ENCODE results near the gene PLA2G12A. TPM values are rescaled to one million over a fixed set of nuclear protein-coding genes. Genes with fewer than 3 reads are reported as not detected.

Gene PLA2G12A
- total RNA-seq, 1 experiment from 2014 or later: 47.3 TPM

DNA sequence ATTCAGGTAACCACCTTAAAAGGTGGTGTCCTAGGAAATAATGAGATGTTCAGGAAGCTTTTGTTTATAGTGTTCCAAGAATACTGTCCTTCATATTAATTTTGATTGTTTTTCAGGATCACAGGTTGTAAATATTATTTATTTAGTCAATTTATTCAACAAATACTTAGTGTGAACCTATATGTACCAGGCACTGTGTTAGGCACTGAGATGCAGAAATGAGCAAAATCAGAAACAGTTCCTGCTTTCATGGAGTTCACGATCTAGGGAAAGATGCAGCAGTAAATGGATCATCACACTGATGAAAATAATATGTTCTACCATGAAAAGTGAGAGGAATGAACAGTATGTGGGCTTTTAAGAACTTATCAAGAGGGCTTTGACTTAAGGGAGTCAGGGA lies 18.2 kb upstream of the PLA2G12A start:
- H3K9ac ChIP-seq (ENCODE audit: extremely low read depth, insufficient read length, low read length): no peak overlapping the region
- H3K14ac ChIP-seq (ENCODE audit: insufficient read depth, low read length): no peak overlapping the region
- TF ChIP-seq CTCF (conservative IDR thresholded peaks at IDR 0.05): no peak
- H3K9me3 Mint-ChIP-seq: no peaks in the 10 kb centered on the region
- H3T11ph ChIP-seq (ENCODE audit: low read length): no peak overlapping the region
- no peak overlapping the region for H2BK20ac ChIP-seq (ENCODE audit: low read depth, low read length, poor library complexity, severe bottlenecking)
- no peaks in the 10 kb centered on the region for H3K79me2 ChIP-seq (ENCODE audit: insufficient read depth, low read length)
- H2BK120ac ChIP-seq (ENCODE audit: low read depth, low read length, poor library complexity, severe bottlenecking): no peak overlapping the region
- no peak overlapping the region for H2BK5ac ChIP-seq (ENCODE audit: insufficient read length, low read length)
- H3K4me3 Mint-ChIP-seq: no peak overlapping the region
- H4K91ac ChIP-seq (ENCODE audit: insufficient read length, low read depth, low read length): no peak overlapping the region
- H2AK5ac ChIP-seq (ENCODE audit: insufficient read length, low read length): no peak overlapping the region
- peaks cover 4 to 7% of the 10 kb centered on the region in 2 experiments; a peak in 2 of 4 replicates for H3K4me1 Mint-ChIP-seq
- H2AFZ ChIP-seq (ENCODE audit: low read length): no peak overlapping the region
- no peak overlapping the region for H4K8ac ChIP-seq (replicated peaks; ENCODE audit: insufficient read length, low read depth, low read length)
- no peaks in the 10 kb centered on the region for H3K36me3 Mint-ChIP-seq (ENCODE audit: insufficient read depth in 1 of 3, low read depth in 3 of 3)
- H3K27me3 ChIP-seq (ENCODE audit: insufficient read depth, low read length): no peaks in the 10 kb centered on the region
- H3K27ac ChIP-seq (ENCODE audit: insufficient read length, low read depth, low read length): no peak overlapping the region
- no peak overlapping the region for H3K18ac ChIP-seq (ENCODE audit: insufficient read length, low read depth, low read length)
- H3K79me1 ChIP-seq (ENCODE audit: insufficient read depth, low read depth, low read length, poor library complexity, severe bottlenecking): no peaks in the 10 kb centered on the region
- H2BK12ac ChIP-seq (ENCODE audit: insufficient read length, low read depth, low read length): no peak overlapping the region
- no peaks in the 10 kb centered on the region for H4K20me1 ChIP-seq (ENCODE audit: control insufficient read depth, insufficient read depth, insufficient read length)
- DNase-seq: no peak
- no peak overlapping the region for H3K56ac ChIP-seq (ENCODE audit: insufficient read length, low read depth, low read length)
- no peaks in the 10 kb centered on the region for H3K4me1 ChIP-seq (ENCODE audit: insufficient read depth, low read length)
- H3K9me3 ChIP-seq (ENCODE audit: control insufficient read depth, low read depth, low read length): no peaks in the 10 kb centered on the region
- H3K27ac Mint-ChIP-seq: no peak overlapping the region
- H3K4ac ChIP-seq (ENCODE audit: low read depth, low read length): no peak overlapping the region
- no peaks in the 10 kb centered on the region for H3K23me2 ChIP-seq (ENCODE audit: insufficient read length, low read depth, low read length, poor library complexity, severe bottlenecking)
- H4K5ac ChIP-seq (ENCODE audit: insufficient read length, low read depth, low read length): no peak overlapping the region
- no peak overlapping the region for H3K4me2 ChIP-seq (ENCODE audit: insufficient read depth, insufficient read length, low read length)
- H3K23ac ChIP-seq (ENCODE audit: insufficient read length, low read depth, low read length): no peak overlapping the region
- H2BK15ac ChIP-seq (ENCODE audit: low read depth, low read length): no peak overlapping the region
- no peaks in the 10 kb centered on the region; the same call in 1 of the 2 replicates for H3K27me3 Mint-ChIP-seq (ENCODE audit: low read depth)
- WGBS (ENCODE audit: extremely low coverage, insufficient read length, low lambda C conversion rate): no CpG with 5 or more reads among the region's 1 CpG

Data from H9 (cell line).